GM10266 (cell line): ENCODE data around the gene RPA4.
"Not testable (repeated sequence)": the region's sequence is repeated elsewhere in the genome, so short reads cannot be mapped to it uniquely, and the experiment has no call there.

Source experiments
- DNase-seq: peaks from one replicate; pipeline ENCODE4 v3.0.0; 2012; ENCODE audit errors: extremely low spot score
- TF ChIP-seq, protein P1 (sequence below): IDR thresholded peaks from 2 replicates; pipeline ENCODE4 v1.5.1; 2012; ENCODE audit warnings: mild to moderate bottlenecking, low read depth; ENCODE audit not compliant: control insufficient read depth, insufficient read depth; ENCODE audit errors: missing control alignments

The RPA4 gene, protein sequence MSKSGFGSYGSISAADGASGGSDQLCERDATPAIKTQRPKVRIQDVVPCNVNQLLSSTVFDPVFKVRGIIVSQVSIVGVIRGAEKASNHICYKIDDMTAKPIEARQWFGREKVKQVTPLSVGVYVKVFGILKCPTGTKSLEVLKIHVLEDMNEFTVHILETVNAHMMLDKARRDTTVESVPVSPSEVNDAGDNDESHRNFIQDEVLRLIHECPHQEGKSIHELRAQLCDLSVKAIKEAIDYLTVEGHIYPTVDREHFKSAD

DNA sequence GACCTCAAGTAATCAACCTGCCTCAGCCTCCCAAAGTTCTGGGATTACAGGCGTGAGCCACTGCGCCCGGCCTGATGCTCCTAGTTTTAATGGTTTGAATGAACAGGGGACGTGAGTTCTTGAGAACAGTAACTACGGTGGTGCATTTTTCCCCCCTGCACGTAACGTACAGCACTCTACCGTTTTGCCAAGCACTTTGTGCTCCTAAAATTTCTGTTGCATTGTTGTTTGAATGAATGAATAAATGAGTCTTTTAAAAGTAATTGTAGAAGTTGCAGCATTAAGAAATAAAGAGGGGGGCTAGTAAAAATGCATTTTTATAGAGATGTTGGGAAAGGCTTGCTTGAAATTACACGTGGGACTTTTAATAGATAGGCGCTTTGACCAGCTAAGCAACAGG is at the start of gene RPA4:
Gene RPA4 (plus strand): TSS at position 301 of the 400 bp plus-strand sequence. CDS start 403 bp downstream, outside the sequence.
- DNase-seq = no peak
- TF ChIP-seq, protein P1, sequence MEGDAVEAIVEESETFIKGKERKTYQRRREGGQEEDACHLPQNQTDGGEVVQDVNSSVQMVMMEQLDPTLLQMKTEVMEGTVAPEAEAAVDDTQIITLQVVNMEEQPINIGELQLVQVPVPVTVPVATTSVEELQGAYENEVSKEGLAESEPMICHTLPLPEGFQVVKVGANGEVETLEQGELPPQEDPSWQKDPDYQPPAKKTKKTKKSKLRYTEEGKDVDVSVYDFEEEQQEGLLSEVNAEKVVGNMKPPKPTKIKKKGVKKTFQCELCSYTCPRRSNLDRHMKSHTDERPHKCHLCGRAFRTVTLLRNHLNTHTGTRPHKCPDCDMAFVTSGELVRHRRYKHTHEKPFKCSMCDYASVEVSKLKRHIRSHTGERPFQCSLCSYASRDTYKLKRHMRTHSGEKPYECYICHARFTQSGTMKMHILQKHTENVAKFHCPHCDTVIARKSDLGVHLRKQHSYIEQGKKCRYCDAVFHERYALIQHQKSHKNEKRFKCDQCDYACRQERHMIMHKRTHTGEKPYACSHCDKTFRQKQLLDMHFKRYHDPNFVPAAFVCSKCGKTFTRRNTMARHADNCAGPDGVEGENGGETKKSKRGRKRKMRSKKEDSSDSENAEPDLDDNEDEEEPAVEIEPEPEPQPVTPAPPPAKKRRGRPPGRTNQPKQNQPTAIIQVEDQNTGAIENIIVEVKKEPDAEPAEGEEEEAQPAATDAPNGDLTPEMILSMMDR = no peak

DNA sequence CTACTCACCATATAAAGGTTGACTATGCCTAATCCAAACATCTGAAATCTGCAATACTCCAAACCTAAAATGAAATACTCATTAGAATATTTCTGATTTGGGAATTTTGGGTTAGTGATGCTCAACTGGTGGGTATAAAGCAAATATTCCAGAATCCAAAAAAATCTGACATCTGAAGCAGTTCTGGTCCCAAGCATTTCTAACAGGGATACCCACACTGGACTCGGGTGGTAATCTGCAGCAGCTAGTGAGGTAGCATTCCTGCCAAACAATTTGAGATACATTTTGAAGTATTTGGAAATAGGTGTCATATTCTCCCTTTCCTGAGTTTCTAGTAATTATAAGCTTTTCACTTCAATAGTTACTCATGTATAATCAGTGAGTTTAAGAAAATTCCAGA is 49.6 kb upstream of the RPA4 start:
- TF ChIP-seq, protein P1 = no peak
- DNase-seq = no peak

DNA sequence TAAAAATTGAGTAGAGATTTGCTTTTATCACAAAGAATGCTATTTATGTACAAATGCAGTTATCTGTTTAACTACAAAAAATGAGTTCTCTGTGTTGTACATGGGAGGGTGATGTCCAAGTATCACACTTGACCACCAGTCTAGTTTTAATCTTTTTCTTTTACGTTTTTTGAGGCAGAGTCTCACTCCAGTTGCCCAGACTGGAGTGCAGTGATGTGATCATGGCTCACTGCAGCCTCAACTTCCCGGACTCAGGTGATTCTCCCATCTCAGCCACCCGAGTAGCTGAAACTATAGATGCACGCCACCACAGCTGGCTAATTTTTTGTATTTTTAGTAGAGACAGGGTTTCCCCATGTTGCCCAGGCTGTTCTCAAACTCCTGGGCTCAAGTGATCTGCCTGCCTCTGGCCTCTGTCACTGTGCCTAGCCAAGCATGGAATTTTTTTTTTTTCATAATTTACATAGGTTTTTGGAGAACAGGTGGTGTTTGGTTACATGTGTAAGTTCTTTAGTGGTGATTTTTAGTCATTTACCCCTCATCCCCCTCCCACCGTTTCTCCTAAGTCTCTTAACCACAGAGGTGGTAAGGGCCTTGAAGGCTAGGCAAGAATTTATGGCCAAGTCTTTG is 47.9 kb upstream of the RPA4 start:
- no peak for DNase-seq
- TF ChIP-seq, protein P1 = no peak

DNA sequence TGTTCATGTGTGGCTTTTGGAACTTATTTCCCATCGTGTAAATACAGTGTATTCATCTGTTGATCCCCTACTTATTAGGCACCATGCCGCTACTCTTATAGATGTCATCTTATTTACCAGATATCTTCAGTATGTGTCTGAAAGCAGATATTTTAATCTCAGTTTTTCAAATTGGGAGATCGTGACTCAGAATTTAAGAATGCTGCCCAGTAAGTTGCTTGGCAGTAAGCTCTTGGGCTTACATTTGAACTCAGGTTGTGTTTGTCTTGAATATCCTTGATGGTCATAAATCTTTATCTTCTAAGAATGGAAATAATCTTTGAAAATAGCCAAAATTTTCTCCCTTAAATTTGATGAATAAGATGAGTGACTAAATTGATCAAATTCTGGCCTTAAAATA is 45.9 kb upstream of the RPA4 start:
- TF ChIP-seq, protein P1 = no peak
- no peak for DNase-seq

DNA sequence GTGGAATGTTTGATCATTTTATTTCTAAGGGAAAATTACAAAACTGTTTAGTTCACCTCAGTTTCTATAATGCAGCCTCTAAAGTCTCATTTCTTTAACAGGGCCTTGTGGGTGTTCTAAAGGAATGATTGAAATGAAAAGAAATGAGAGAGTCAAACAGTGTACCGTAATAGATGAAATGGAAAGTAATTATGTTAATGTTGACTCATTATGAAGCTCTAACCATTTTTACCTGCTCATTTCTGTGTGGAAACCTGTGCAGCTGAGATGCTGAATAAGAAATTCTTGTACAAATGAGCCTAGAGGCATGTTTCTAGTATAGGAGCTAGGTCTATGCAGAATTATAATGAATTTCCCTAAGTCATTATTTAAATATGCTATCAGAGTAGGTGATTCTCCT is 45.2 kb upstream of the RPA4 start:
- DNase-seq = no peak
- TF ChIP-seq, protein P1 = no peak

DNA sequence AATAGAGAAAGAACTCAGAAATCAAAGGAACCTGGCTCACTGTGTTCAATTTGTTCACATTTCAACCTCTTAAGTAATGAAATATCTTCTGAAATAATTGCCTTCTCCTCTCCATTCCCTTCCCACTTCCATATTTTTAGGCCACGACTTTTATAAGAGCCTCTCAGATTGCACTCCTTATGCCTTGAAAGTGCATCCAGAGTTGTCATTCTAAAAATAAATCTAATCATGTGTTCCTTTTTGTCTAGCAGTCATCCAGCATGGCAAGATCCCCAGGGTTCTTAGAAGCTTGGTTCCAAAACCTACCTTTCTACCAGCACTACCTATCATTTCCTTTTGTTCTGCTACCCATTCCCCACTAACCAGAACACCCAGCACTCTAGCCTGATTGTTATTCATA is 42.4 kb upstream of the RPA4 start:
- no peak for DNase-seq
- TF ChIP-seq, protein P1 = no peak

DNA sequence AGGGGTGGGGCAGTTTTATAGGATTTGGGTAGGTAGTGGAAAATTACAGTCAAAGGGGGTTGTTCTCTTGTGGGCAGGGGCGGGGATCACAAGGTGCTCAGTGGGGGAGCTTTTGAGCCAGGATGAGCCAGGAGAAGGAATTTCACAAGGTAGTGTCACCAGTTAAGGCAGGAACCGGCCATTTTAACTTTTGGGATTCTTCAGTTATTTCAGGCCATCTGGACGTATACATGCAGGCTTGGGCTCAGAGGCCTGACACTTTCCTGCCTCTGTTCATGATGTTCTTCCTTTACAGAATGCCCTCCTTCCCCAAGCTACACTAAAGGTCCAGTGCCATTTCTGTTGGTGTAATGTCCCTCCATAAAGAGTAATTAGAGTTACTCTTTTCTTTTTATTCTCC is 41.8 kb upstream of the RPA4 start:
- not testable (repeated sequence) for DNase-seq

DNA sequence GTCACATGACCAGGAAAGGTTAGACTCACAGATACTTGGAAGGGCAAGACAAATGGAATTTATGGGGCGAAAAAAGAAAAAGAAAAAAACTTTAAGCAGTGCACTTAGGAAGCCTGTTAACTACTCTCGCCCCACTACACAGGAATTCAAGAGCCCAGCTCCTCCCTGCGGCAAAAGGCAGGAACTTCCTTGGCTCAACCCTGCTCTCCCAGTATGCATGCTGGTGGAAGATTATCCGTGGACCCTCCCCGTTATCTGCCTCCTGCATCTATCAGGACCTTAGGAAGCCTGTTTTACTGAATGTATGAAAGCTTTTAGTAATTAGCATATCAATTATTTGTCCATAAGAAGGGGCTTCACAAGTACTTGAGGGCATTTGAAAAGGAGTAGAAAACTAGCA is 40.1 kb upstream of the RPA4 start:
- TF ChIP-seq, protein P1 = no peak
- no peak for DNase-seq
